Measurements from ENCODE around the gene C12orf75.

C12orf75 gene

GRCh38 chr12:105289114-105289904 is 41.2 kb upstream of the C12orf75 start:
- H3K27ac ChIP-seq, result no peak overlapping the region
- CTCF ChIA-PET, result no interaction called here
- POLR2A ChIA-PET (ENCODE audit: low non-redundant PET), result no interaction called here
- no peak for TF ChIP-seq CTCF (conservative IDR thresholded peaks at IDR 0.05; ENCODE audit: low read depth)
- no peak for DNase-seq (ENCODE audit: low spot score)

- no peak for DNase-seq (ENCODE audit: low spot score)
- ChIA-PET POLR2A (ENCODE audit: low non-redundant PET) (no interaction called here), CTCF (interaction anchor here (0.8 kb wide), 1 partner anchor 910 kb away, joined by 3 read pairs; no protein-coding TSS in a partner anchor)
- no peak overlapping the region for H3K27ac ChIP-seq
- TF ChIP-seq CTCF (conservative IDR thresholded peaks at IDR 0.05; ENCODE audit: low read depth), result no peak
Observed at GRCh38 chr12:105291531-105291930, 39.0 kb upstream of the C12orf75 start.

- ChIA-PET CTCF (no interaction called here), POLR2A (ENCODE audit: low non-redundant PET) (no interaction called here)
- no peak for DNase-seq (ENCODE audit: low spot score)
- TF ChIP-seq CTCF (conservative IDR thresholded peaks at IDR 0.05; ENCODE audit: low read depth), result no peak
- no peak overlapping the region for H3K27ac ChIP-seq
Observed at GRCh38 chr12:105292705-105293104, 37.8 kb upstream of the C12orf75 start.

- no peak overlapping the region for H3K27ac ChIP-seq
- POLR2A ChIA-PET (ENCODE audit: low non-redundant PET), result no interaction called here
- DNase-seq (ENCODE audit: low spot score), result no peak
- TF ChIP-seq CTCF (conservative IDR thresholded peaks at IDR 0.05; ENCODE audit: low read depth), result no peak
- CTCF ChIA-PET, result no interaction called here
Observed at GRCh38 chr12:105293187-105293586, 37.3 kb upstream of the C12orf75 start.

- TF ChIP-seq CTCF (conservative IDR thresholded peaks at IDR 0.05; ENCODE audit: low read depth), result no peak
- ChIA-PET CTCF (no interaction called here), POLR2A (ENCODE audit: low non-redundant PET) (no interaction called here)
- H3K27ac ChIP-seq, result no peak overlapping the region
- DNase-seq (ENCODE audit: low spot score), result no peak
Observed at GRCh38 chr12:105294161-105294560, 36.3 kb upstream of the C12orf75 start.

- CTCF ChIA-PET, result no interaction called here
- no peak for DNase-seq (ENCODE audit: low spot score)
- no peak overlapping the region for H3K27ac ChIP-seq
- POLR2A ChIA-PET (ENCODE audit: low non-redundant PET), result no interaction called here
- no peak for TF ChIP-seq CTCF (conservative IDR thresholded peaks at IDR 0.05; ENCODE audit: low read depth)
Observed at GRCh38 chr12:105294886-105295479, 35.5 kb upstream of the C12orf75 start.
